NCI-H526 (cell line): ENCODE measurements around the gene SCN4B.
A peak's percentile ranks its signal among the peaks of the same experiment; 100 is the strongest.

Experiments
- DNase-seq, 2 experiments: peaks; one replicate each; lab custom pipeline; 2025; lab: John Stamatoyannopoulos, UW

The SCN4B gene

DNA sequence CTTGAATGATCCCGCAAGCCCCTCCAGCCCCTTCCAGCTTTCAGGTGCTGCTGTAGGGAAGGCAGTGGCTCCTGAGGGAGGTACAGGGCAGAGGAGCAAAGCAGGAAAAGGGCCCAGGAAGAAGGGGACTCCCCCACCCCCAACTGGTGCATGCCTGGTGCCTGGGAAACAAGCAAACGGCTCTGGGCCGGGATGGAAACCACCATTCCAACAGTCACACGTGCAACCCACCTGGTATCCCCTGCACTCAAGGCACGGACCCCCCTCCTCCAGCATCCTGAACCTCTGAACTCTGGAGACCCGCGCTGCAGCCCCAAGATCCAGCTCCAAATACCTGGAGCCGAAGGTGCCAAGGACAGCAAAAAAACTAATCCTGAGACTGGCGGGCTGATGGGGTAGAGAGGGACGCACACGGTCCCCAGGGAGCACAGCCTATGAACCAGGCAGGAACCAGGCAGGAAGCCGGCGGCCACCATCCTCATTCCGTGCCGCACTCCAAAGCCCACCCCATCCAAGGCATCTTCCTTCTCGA, 537 bp downstream of the SCN4B start:
- peak in 1 of 2 experiments; percentile 81 for DNase-seq

DNA sequence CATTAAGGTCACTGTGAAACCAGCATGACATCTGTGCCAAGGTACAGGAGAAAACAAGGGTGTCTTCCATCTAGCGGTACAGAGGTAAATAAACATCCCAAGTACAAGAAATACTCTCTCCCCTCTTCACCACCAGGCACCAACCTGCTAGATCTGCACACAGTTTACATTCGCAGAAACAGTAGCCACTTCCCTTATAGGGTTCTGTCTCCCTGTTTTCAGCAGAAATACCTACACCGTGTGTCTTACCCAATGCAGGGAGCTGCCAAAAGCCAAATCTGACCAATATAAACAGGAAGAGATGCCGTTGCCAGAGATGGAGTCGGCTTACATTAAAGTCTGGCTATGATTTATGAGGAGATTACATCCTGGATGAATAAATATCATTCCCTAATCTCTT, 1.2 kb downstream of the SCN4B start:
- no peak for DNase-seq

DNA sequence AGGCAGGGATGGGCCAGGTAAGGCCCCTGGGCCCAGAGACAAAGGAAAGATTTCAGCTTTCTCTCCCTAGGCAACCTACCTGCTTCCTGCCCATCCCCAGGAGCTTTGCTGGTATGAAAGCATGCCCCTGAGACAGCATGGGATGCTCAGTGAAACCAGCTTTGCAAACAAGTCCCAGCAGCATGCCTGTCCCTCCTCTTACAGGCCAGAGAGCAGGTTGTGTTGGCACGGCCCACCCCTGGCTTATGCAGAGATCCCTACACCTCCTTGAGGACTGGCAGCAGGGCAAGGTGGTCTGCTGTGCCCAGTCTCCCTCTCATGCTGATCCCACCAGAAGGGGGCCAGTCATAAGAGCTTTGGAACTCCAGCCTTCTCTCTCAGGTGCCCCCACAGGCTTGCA, 3.1 kb downstream of the SCN4B start:
- DNase-seq: peak in 1 of 2 experiments; percentile 48

DNA sequence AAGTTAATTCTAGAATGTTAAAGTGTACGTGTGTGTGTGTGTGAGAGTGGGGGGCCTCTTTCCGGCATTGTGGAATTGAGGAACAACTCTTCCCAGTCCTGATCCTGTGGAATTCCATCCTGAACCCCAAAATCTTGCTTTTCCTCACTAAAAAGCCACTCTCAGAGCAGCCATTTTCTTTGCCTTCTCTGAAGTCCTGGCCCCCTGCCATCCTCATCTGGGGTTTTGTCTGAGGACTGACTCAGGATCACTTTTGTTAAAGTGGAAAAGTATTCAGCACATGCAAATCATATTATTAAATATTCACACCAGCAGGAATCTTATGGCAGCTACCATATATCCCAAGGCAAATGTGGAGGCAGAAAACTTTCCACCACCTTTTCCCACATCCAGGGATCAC, 3.8 kb downstream of the SCN4B start:
- DNase-seq: peak; percentile 57 to 73

DNA sequence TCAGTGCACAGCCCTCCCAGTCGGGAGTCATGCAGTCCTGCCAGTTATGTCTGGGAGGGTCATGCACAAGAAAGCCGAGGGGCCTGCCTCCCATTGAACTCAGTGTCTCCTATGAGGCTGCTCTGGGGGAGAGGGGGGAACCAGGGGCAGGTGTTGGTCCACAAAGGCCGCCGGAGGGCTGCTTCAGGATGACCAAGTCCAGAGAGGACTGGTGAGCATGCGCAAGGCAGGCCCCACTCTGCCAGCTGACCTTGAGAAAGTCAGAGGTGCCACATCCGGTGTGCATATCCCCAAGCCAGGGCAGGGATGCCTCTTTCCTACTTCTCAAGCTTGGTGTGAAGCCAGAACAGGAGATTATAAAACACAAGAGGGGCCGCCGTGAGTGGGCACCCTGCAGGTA, 4.4 kb downstream of the SCN4B start:
- DNase-seq: no peak

DNA sequence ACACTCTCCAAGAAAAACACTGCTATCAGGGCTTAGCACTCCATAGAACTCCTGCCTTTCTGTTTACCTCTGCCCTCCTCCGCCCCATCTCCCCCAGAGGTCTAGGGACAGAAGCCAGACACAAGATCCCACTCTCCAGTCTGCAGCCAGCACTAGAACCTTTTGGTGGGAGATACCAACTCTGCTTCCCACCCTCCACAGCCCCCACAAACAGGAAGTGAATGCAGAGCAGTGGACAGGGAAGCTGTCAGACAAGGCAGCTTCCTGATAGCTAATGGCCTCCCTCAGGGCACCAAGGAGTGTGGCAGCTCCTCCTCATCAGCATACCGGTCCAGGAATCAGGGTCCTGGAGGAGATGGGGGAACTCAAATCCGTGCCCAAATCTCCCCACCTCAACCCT, 5.1 kb downstream of the SCN4B start:
- no peak for DNase-seq

DNA sequence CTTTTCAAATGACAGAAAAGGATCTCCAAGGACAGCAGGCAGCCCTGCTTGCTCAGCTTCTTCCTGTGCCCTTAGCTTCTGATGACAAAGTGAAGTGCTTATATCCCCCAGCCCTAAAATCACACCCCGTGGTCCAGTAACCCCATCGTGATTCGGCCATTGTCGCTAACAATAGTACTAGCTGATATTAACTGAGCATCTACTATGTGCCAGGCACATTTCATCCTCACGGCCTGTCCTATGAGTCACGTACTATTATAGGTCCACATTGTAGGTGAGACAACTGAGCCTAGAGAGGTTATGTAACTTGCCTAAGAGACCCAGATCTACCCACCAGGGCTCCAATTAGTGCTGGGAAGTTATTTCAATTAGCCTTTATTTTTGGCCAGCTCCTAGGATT, 6.1 kb downstream of the SCN4B start:
- no peak for DNase-seq

DNA sequence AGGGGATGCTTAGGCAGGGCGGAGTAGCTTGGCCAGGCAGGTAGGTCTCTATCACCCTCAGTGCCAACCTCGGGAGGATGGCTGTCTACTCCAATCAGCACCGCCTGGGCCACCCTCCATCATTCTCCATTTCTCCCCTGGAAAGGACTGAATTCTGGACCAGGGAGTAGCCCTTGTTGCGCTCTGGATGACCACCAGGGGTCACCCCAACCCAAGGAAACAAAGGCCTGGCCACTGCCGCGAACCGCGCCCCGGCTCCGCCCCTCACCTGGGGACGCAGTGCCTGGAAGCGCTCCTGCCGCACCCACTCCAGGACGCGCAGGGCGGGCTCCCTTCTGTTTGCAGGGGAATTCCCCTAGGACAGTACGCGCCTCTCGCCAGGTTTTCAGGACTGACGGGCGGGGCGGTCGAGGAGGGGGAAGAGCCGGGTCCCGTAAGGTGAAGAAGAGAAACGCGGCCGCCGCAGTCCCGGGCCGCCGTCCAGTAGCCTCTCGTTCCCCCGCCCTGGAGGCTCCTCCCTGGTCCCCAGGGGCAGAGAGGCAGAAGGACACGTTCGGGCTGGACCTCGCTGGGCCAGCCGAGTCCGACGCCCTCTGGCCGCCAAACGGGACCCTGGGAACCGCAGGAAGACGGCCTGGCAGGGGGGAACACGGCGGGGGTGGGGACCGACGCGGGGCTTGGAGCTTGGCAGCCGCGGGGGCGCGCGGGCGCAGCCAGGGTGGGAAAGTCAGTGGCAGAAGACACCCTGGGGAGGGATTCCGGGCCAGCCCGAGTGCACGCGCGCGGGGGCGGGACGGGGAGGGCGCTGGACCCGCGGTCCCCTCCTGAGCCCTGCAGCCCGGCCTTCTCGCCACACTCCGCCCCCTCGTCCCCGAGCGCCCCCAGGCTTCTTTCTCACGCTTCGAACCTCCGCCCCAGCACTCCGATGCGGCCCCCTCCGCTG, 7.1 kb downstream of the SCN4B start:
- peak; percentile 96 to 99 for DNase-seq

DNA sequence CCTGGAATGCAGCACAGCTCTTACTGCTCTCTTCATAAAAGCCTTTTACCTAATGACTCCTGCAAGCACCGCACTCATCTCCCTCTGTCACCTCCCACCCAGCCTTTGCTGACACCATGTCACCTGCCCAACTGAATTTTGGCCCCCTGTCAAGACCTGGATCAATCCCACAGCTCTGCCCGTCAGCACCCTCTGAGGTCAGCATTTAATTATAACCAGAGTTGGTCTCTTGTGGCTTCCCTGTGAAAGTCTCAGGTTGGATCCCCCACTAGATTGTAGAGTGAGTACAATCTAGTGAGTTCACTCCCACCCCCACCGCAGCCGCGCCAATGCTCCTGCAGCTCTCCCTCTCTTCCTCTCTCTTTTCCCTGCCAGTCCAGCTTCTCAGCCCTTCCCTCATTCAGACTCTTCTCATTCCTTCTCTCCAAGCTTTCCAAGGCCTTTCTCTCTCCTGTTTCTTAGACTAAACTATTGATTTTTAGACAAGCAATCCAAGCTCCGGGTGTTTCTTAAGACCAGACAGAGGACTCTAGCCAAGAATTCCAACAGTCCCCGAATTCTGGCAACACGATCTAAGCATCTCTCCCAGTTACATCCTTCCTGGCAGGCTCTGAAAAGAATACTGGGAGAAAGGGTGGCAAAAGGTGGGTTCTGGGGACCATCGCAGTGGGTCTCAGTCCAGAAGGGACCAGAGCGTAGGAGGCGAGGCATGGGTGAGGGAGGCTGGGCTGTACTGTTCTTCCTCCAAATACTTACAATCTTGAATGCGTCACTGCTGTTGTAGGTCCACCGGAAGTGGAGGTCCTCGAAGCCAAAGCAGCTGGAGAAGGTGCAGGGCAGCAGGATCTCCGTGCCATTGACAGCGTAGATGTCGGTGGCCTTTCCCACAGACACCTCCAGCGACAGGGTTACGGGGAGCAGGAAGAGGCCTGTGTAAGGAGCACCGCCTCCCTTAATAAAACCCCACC, 8.0 kb downstream of the SCN4B start:
- no peak for DNase-seq

DNA sequence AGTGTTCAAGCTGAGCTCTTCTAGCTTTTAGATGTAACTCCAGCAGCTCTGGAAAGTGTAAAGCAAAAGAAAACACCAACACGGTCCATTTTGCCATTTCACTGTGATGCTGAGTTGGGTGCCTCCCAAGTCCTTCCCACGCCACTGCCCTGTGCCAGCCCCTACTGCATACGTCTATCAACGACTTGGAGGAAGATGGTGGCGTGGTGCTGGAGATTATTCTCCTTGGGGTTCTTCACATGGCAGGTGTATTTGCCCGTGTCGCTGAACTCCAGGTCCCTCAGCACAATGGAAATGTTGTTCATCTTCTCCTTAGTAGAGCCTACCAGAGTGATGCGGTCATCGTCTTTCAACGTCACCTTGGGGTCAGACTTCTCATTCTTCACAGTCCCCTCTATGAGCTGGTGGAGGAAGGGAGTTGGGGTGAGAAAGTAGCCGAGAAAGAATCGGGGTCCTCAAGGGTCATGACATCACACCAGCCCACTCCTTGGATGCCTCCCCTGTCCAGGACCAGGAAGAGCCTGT, 8.9 kb downstream of the SCN4B start:
- no peak for DNase-seq

DNA sequence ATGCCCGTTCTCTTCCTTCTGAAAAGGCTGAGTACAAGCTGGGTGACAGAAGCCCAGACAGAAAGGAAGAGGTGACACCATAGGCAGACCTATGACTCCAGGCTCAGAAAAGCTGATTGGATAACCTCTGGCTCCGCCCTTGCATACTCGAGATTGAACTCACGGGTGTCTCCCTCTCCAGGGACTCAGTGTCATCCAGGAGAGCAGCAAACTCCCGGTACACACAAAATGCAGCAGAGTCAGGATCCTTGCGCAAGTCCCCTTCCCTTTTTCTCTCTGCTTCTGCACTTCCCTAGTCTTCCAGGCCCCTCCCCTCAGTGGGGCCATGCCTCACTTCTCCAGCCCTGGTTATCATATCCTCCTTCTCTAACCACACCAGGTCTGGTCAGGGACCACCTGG, 9.8 kb downstream of the SCN4B start:
- DNase-seq: peak in 1 of 2 experiments; percentile 39

DNA sequence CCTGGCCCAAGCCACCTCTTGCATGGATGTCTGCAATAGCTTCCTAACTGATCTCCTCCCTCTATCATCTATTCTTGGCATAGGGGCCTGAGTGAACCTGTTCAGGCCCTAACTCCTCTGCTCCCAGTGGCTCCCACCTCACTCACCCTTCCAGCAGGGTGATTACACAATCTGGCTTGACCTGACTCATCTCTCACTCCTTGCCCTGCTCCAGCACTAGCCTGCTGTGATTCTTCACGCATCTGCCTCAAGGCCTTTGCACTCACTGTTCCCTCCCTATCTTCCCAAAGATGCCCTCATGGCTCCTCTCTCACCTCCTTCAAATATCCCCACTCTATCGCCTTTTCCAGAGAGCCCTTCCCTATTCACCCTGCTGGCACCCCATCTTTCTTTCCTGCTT, 10.5 kb downstream of the SCN4B start:
- no peak for DNase-seq

DNA sequence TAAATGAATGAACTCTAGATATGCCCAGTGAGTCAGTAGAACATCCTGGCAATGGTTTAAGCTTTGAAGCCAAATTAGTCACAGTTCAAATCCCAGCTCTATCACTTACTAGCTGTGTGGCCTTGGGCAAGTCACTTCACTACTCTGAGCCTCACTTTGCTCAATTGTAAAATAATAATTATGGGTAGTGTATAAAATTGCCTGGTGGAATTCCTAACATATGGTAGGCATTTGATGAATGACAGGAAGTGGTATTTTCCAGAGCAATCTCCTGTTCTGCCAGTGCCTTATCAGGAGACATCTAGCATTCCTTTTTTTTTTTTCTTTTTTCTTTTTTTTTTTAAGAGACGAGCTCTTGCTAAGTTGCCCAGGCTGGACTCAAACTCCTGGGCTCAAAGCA, 13.0 kb downstream of the SCN4B start:
- no peak for DNase-seq

DNA sequence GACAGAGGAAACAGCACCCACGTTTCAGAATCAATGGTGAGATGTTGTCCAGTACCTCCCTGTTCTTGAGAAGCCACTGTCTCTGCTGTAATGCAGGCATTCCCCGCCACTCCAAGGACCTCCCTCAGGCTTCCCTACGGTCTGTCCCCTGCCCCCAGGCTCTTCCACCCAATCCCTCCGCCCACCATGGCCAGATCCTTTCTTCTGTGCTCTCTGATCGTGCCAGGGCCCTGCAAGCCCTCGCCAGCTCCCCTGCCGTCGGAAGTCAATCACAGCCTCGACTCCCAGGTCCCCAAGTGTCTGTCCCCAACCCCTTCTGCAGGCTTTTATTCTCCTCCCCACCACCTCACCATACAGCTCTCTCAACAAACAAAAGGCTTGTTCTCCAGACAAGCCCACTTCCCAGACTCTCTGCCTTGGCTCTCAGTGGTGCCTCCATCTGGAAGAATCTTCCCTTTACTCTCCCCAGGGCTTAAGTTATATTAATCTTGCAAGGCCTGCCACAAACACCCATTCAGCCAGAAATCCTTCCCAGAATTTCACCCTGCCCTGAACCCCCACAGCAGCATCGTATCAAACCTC, 13.7 kb downstream of the SCN4B start:
- no peak for DNase-seq

DNA sequence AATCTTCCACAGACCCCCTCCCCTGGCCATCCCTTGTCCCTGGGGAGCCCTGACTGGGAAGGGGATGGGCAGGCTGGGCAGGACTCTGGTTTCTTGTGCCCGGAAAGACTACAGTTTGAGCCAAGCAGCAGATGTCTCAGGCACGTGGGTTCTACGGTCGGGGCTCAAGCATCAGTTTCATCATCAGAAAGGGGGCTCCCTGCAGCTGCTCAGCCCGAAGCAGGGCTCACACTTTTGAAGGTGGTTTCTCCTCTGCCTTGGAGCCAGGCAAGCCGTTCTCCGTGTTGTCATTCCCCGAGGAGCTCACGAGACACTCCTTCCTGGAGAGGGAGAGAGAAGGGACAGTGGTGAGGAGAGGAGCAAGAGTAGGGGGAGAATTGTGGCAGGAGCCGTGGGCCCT, 15.8 kb downstream of the SCN4B start:
- DNase-seq: no peak

DNA sequence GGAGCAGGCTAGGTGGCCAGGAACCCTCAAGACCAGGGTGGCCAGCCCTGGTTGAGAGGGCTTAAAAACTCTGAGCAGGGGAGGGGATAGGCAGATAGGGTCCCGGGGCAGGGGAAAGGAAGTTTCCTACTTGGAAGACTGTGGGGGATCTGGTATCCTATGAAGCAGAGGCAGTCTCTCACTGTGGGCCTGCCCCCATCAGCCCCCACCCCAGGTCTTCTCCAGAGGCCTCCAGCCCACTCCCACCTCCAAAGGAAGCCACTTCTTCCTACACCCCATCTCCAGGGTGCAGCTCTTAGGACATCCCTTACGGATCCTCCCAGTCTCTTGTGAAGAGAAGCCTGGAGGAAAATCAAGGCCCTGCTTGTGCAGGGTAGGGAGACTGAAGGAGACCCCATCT, 16.3 kb downstream of the SCN4B start:
- no peak for DNase-seq

DNA sequence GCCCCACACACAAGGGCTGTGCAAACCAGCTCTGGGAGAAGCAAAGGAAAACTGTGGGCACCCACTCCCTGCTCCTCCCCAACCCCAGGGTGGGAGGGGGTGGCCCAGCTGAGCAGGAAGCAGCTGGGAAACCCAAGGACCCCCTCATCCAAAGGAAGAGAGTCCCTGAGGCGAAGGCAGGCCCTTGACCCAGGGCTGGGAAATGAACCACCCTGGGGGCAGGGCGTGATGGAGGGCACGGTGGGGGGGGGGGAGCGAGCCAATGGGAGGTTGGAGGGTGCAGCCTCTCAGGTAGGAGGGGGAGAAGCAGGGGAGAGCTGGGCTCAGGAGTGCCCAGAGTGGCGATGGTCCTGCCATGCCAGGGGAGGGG, 16.8 kb downstream of the SCN4B start:
- DNase-seq: no peak

DNA sequence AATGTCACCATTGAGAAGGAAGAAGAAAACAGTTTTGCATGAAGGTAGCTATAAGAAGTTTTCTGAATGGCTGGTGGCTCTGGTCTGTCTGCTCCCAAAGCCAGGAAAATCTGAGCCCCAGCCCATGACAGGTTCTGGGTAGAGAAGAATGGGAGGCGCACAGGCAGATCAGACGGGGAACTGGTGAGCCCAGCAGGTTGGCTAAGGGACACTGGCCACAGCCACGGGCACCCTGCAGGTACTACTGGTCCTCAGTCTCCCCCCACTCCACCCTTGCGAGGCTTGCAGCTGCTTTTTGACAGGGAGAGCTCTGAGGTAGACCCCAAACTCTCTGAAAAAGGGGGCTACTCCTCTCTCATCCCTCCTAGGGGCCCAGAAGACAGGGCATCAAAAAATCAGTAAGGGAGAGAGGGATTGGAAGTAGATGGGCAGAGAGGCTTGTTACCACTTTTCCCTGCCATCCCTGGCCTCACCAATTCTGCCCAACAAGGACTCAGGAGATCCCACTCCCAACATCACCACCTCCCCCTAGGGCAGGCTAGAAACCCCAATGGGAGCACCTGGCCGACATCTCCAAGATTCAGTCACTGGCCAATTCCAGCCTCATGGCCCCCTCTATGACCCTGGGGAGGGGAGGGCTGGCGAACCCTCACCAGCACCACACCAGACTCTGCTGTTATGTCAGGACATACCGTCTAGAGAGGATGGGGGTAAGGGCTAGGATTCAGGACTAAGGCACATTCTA, 17.4 kb downstream of the SCN4B start:
- DNase-seq: no peak

DNA sequence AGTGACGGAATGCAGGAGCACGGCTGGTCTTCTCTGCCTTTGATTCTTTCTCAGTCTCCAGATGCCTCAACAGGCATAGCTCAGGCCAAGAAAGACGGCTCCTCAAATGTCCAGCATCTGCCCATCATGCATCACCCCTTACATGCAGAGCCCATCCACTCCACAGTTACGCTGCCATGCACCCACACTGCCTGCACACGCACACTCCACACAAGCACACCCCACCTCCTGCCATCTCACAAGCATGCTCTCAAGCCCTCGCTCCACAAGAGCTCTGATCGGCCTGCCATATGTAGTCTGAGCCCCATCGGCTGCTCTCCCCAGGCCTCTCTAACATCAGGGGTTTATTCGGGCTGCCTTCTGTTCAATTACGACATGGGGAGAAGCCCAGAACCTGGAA, 18.8 kb downstream of the SCN4B start:
- DNase-seq: no peak

DNA sequence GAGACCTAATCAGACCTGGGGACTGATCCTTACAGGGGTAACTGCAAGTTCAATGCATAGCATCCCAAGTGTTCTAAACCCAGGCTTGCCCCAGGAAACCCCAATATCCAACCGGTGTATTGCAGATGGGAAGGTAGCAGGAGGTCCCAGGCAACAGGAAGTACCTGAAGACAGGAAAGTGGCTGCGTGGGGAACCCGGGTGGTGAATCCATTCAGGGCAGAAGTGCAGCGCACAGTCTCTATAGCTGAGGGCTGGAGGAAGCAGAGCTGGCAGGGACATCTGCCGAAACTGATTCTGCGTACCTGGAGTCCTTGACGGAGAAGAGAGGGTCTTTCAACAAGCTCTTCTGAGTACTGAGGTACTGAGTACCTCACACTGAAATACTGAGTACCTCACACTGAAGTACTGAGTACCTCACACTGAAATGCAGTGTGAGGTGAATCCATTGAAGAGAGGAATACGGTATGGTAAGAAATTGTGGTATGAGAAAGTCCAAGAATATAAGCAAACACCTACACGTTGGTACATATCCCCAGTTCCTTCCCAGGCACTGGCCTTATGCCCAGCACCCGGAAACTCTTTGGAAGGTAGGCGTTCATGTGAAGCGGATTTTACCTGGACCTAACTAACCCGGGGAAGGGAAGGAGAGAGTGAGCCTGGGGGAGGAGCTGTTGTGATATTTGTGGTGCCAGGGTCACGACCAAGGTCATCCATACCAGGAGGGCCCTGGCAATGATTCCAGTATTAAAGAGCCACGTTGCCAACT, 20.1 kb downstream of the SCN4B start:
- DNase-seq: no peak
